K562 (cell line): ENCODE measurements around the gene PDE11A. TPM values are rescaled to one million over a fixed set of nuclear protein-coding genes. Genes with fewer than 3 reads are reported as not detected.

Source experiments
- ATAC-seq: fragments of 200-7000 bp; cut with Tn5 transposase; 3 replicates; pipeline ENCODE4 v1.9.1; 2020; ENCODE audit warnings: moderate library complexity
- BruUV-seq: library from RNA; stranded (reverse); fragments of 400-500 nt; replicated peaks from 2 replicates; lab custom pipeline; 2021; lab: Mats Ljungman, UMichigan
- CTCF ChIA-PET: fragments of 300-600 bp; formaldehyde crosslinking; extraction: SDS; loops from one replicate; lab custom pipeline; 2021; ENCODE audit warnings: low intra/inter-chr PET ratio; lab: Yijun Ruan, JAX
- POLR2A ChIA-PET: fragments of 300-600, 350-650 bp; sonication (Branson Sonifier 250); formaldehyde crosslinking; extraction: SDS; loops from one replicate; lab custom pipeline; 2021; ENCODE audit warnings: antibody characterized with exemption, inconsistent platforms; lab: Yijun Ruan, JAX
- DNase-seq, 4 experiments: peaks; one replicate each; pipeline versions ENCODE4 v3.0.0 to v3.0.0-alpha.2; 2011 to 2018; ENCODE audit warnings: low spot score in 3 of 4, mixed read lengths in 3 of 4; ENCODE audit errors: extremely low read depth in 1 of 4
- FAIRE-seq: peaks from 2 replicates; lab custom pipeline; 2011; peaks lifted over from hg19 to GRCh38; lab: Jason Lieb, UNC
- H2AFZ ChIP-seq: 2 replicates; pipeline ENCODE4 v1.6.0; 2011; ENCODE audit warnings: low read depth, low read length, control low read depth, inconsistent platforms
- H3K27ac ChIP-seq: fragments of 200-600 bp; 3 replicates; pipeline ENCODE4 v1.8.0; 2011; ENCODE audit warnings: low read depth, mild to moderate bottlenecking, control low read depth, inconsistent platforms, low read length, moderate library complexity, mixed read lengths; ENCODE audit errors: extremely low read depth
- H3K27me3 ChIP-seq, 2 experiments: fragments of 300-600 bp in 1 of 2; 2 replicates in 1 of 2; 3 replicates in 1 of 2; pipeline versions ENCODE4 v1.6.0 to v1.8.0; 2011; ENCODE audit warnings: inconsistent platforms in 2 of 2, low read length in 2 of 2, mild to moderate bottlenecking in 1 of 2, mixed read lengths in 1 of 2, moderate library complexity in 1 of 2; ENCODE audit not compliant: control insufficient read depth in 2 of 2, insufficient read depth in 2 of 2
- H3K36me3 ChIP-seq: fragments of 300-600 bp; 3 replicates; pipeline ENCODE4 v1.8.0; 2011; ENCODE audit warnings: mild to moderate bottlenecking, low read length, inconsistent platforms; ENCODE audit not compliant: control insufficient read depth, insufficient read depth
- H3K4me1 ChIP-seq, 2 experiments: fragments of 200-600 bp in 1 of 2; replicated peaks in 1 of 2; 2 replicates in 1 of 2; 3 replicates in 1 of 2; pipeline versions ENCODE4 v1.5.1 to v1.8.0; 2011; ENCODE audit warnings: inconsistent platforms in 2 of 2, low read length in 2 of 2, mild to moderate bottlenecking in 1 of 2, mixed read lengths in 1 of 2, moderate library complexity in 1 of 2; ENCODE audit not compliant: control insufficient read depth in 2 of 2, insufficient read depth in 2 of 2
- H3K4me2 ChIP-seq: 2 replicates; pipeline ENCODE4 v1.6.1; 2011; ENCODE audit warnings: low read length, control low read depth, inconsistent platforms, mixed read lengths; ENCODE audit not compliant: insufficient read depth
- H3K4me3 ChIP-seq: fragments of 200-600 bp; sonication (generic), shearing (Covaris generic); 2 replicates; pipeline ENCODE4 v1.5.1; 2016; ENCODE audit warnings: control low read depth, inconsistent platforms
- H3K79me2 ChIP-seq: fragments of 200-600 bp; 3 replicates; pipeline ENCODE4 v1.8.0; 2011; ENCODE audit warnings: low read length, inconsistent platforms; ENCODE audit not compliant: control insufficient read depth, insufficient read depth
- H3K9ac ChIP-seq, 2 experiments: 2 replicates each; pipeline versions ENCODE4 v1.6.0 to v1.6.1; 2011; ENCODE audit warnings: low read depth in 2 of 2, low read length in 2 of 2, control low read depth in 1 of 2, inconsistent platforms in 1 of 2, mild to moderate bottlenecking in 1 of 2, mixed read lengths in 1 of 2; ENCODE audit not compliant: insufficient read depth in 1 of 2
- H3K9me1 ChIP-seq: one replicate; pipeline ENCODE4 v1.6.0; 2011; ENCODE audit warnings: inconsistent platforms, mild to moderate bottlenecking, low read length, moderate library complexity; ENCODE audit not compliant: control insufficient read depth, insufficient read depth
- H3K9me3 ChIP-seq: replicated peaks from 2 replicates; pipeline ENCODE4 v1.5.1; 2011; ENCODE audit warnings: low read depth, low read length, inconsistent platforms; ENCODE audit not compliant: control insufficient read depth, insufficient read depth
- H4K20me1 ChIP-seq: replicated peaks from 2 replicates; pipeline ENCODE4 v1.6.1; 2011; ENCODE audit warnings: low read length, inconsistent platforms, mixed read lengths; ENCODE audit not compliant: control insufficient read depth, insufficient read depth
- BACH1 ChIP-seq: fragments of 200-800 bp; sonication (Bioruptor generic); IDR thresholded peaks from 2 replicates; pipeline ENCODE4 v1.6.1; 2016; ENCODE audit warnings: missing genetic modification characterization, missing compliant biosample characterization
- ESRRB ChIP-seq: fragments of 250-450 bp; sonication (Bioruptor Pico); IDR thresholded peaks from 2 replicates; pipeline ENCODE4 v1.5.0; 2020; ENCODE audit warnings: mild to moderate bottlenecking, moderate library complexity, borderline replicate concordance
- HMGN3 ChIP-seq: IDR thresholded peaks from 2 replicates; pipeline ENCODE4 v1.6.1; 2011; ENCODE audit warnings: borderline replicate concordance, low read depth, mild to moderate bottlenecking, mixed read lengths, low read length; ENCODE audit not compliant: insufficient read length; ENCODE audit errors: extremely low read depth
- NR3C1 ChIP-seq: sonication (generic); formaldehyde crosslinking; IDR thresholded peaks from 2 replicates; pipeline ENCODE4 v1.8.1; 2022; ENCODE audit warnings: missing genetic modification reagents
- RBM17 ChIP-seq: fragments of 200-400 bp; formaldehyde crosslinking; IDR thresholded peaks from 2 replicates; pipeline ENCODE4 v1.6.1; 2017; ENCODE audit warnings: low read depth, mild to moderate bottlenecking, low read length, borderline replicate concordance
- ZC3H11A ChIP-seq: IDR thresholded peaks from 2 replicates; pipeline ENCODE4 v1.6.1; 2012; ENCODE audit warnings: low read depth, low read length, improper control_type of control experiment
- ZNF175 ChIP-seq: fragments of 200-800 bp; sonication (Bioruptor generic); IDR thresholded peaks from 2 replicates; pipeline ENCODE4 v1.6.1; 2016; ENCODE audit warnings: low read depth, mild to moderate bottlenecking, missing genetic modification characterization, missing compliant biosample characterization
- ZNF274 ChIP-seq: IDR thresholded peaks from 2 replicates; pipeline ENCODE4 v1.6.1; 2011; ENCODE audit warnings: low read depth, mild to moderate bottlenecking, low read length, moderate library complexity, borderline replicate concordance
- WGBS: fragments of 100-300 bp; shearing (Covaris generic); methylation state at CpG from one replicate; pipeline ENCODE4 v1.1.6; 2016; ENCODE audit warnings: low coverage, mixed read lengths; ENCODE audit not compliant: insufficient coverage; ENCODE audit errors: missing lambda C conversion rate; 5-methylcytosine and 5-hydroxymethylcytosine counted together
- in situ Hi-C: fragments of 300-500 bp; cut with MboI; formaldehyde crosslinking; loops from 4 replicates; pipeline ENCODE4 v1.15.0; 2018; ENCODE audit warnings: inconsistent platforms, mixed read lengths
- intact Hi-C: fragments of 100-400 bp; cut with micrococcal nuclease; formaldehyde crosslinking; loops from 2 replicates; pipeline ENCODE4 v1.14.2; 2022
- polyA plus RNA-seq, 8 experiments: library from polyadenylated mRNA; depleted of rRNA in 4 of 8; stranded (reverse) in 5 of 8; unstranded in 3 of 8; fragments of >200 nt; fragmentation: Nextera tagmentation in 2 of 8; fragmentation: Illumina TruSeq in 1 of 8; extraction: Ambion mirVana in 2 of 8; extraction: Trizol in 1 of 8; gene quantifications; 2 replicates each; pipeline versions ENCODE4 v1.2.1 to v1.2.3, GENCODE V29; 2011 to 2014; ENCODE audit warnings: inconsistent platforms in 1 of 8, missing spikeins in 1 of 8
- total RNA-seq, 7 experiments: library from RNA; depleted of rRNA in 6 of 7; stranded (reverse); fragments of >200 nt in 6 of 7; fragmentation: Illumina TruSeq in 2 of 7; extraction: Trizol in 2 of 7; gene quantifications; 2 replicates each; pipeline versions ENCODE4 v1.2.1 to v1.2.3, GENCODE V29; 2011 to 2021; ENCODE audit warnings: low replicate concordance in 1 of 7
- TF ChIP-seq, protein P1 (sequence below): sonication (generic); formaldehyde crosslinking; IDR thresholded peaks from 2 replicates; pipeline ENCODE4 v1.8.0; 2022; ENCODE audit warnings: missing genetic modification reagents, mild to moderate bottlenecking, moderate library complexity, borderline replicate concordance
- TF ChIP-seq, protein P2 (sequence below): fragments of 200-800 bp; sonication (Bioruptor generic); IDR thresholded peaks from 2 replicates; pipeline ENCODE4 v1.6.1; 2017; ENCODE audit warnings: missing genetic modification characterization, missing compliant biosample characterization
- TF ChIP-seq, protein P3 (sequence below): sonication (generic); formaldehyde crosslinking; IDR thresholded peaks from 2 replicates; pipeline ENCODE4 v1.8.0; 2023; ENCODE audit warnings: mild to moderate bottlenecking, missing genetic modification reagents

The PDE11A gene
- total and polyA plus RNA-seq, 9 of the 15 experiments (the other 6 are each of a cell fraction or from before 2014, with no cell fraction given), result 3.2 to 22.1 (median 5.7) TPM

DNA sequence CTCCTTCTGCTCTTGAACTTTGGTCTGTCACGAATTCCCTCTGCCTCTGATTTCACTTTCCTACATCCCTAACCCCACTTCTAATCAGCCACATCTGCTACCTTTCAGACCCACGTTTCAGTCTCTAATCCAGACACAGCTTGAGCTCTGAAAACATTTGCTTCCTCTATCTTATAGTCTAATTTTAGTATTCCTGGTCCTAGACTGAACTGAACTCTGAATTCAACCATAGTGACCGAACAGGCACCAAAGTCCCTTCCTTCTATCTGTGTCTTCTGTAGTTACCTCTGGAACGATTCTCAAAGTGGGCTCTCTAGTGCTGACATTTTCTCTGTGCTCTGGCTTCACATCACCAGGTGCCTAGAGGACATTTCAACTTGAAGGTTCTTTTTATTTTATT, 156.2 kb downstream of the PDE11A start:
- Histone ChIP-seq H3K9ac (no peak overlapping the region), H2AFZ (no peak overlapping the region), H3K27me3 (no peaks in the 10 kb centered on the region; a peak in 1 of 5 replicates), H3K9me3 (no peaks in the 10 kb centered on the region), H3K4me1 (no peaks in the 10 kb centered on the region), H4K20me1 (no peaks in the 10 kb centered on the region), H3K36me3 (no peaks in the 10 kb centered on the region), H3K4me2 (no peak overlapping the region), H3K79me2 (no peaks in the 10 kb centered on the region)
- no peak for FAIRE-seq
- BruUV-seq, result no TSS peak
- 0% methylated on average over 4 of the region's 4 CpGs for WGBS
- POLR2A ChIA-PET, result no interaction called here
- TF ChIP-seq NR3C1 (CRISPR knock-in tag) (no peak), HMGN3 (no peak)
- TF ChIP-seq, all 486 proteins: peak for 0
- in situ Hi-C loops, result no loop called here
- DNase-seq (no peak), ATAC-seq (no peak)
- CTCF ChIA-PET, result no interaction called here
- Histone ChIP-seq H3K9me1 (no peaks in the 10 kb centered on the region), H3K27ac (no peak overlapping the region), H3K4me3 (no peak overlapping the region)
- intact Hi-C loops, result no loop called here

DNA sequence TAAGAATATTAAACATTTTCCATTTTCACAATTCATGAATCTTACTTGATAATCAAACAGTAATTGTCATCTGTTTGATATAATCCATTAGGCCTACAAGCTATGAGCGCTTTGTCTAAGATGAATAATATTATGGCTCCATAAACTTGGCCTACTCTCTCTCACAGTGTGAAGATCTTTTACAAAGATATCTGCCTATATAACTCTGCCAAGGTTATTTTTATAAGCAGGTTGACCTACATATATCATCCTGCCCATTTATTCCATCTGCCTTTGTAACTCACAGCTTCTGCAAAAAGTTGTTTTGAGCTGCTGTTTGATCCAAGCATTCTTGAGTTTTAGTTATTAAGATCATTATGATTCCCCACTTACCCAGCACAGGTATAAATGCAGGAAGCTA, 158.3 kb downstream of the PDE11A start:
- DNase-seq (no peak), FAIRE-seq (no peak), ATAC-seq (no peak)
- Histone ChIP-seq H3K9me1 (no peaks in the 10 kb centered on the region), H3K4me1 (no peaks in the 10 kb centered on the region), H3K27ac (no peak overlapping the region), H3K9ac (no peak overlapping the region), H3K4me3 (no peak overlapping the region), H3K4me2 (no peak overlapping the region), H4K20me1 (no peaks in the 10 kb centered on the region), H3K9me3 (no peaks in the 10 kb centered on the region), H3K36me3 (no peaks in the 10 kb centered on the region), H3K79me2 (no peaks in the 10 kb centered on the region), H3K27me3 (no peaks in the 10 kb centered on the region; a peak in 1 of 5 replicates), H2AFZ (no peak overlapping the region)
- intact Hi-C loops, result no loop called here
- ChIA-PET CTCF (no interaction called here), POLR2A (no interaction called here)
- in situ Hi-C loops, result no loop called here
- TF ChIP-seq, protein P1, sequence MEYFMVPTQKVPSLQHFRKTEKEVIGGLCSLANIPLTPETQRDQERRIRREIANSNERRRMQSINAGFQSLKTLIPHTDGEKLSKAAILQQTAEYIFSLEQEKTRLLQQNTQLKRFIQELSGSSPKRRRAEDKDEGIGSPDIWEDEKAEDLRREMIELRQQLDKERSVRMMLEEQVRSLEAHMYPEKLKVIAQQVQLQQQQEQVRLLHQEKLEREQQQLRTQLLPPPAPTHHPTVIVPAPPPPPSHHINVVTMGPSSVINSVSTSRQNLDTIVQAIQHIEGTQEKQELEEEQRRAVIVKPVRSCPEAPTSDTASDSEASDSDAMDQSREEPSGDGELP (CRISPR knock-in tag), result no peak
- TF ChIP-seq BACH1 (tag), result no peak
- TF ChIP-seq, protein P2, sequence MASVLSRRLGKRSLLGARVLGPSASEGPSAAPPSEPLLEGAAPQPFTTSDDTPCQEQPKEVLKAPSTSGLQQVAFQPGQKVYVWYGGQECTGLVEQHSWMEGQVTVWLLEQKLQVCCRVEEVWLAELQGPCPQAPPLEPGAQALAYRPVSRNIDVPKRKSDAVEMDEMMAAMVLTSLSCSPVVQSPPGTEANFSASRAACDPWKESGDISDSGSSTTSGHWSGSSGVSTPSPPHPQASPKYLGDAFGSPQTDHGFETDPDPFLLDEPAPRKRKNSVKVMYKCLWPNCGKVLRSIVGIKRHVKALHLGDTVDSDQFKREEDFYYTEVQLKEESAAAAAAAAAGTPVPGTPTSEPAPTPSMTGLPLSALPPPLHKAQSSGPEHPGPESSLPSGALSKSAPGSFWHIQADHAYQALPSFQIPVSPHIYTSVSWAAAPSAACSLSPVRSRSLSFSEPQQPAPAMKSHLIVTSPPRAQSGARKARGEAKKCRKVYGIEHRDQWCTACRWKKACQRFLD (CRISPR knock-in tag), result no peak
- TF ChIP-seq, protein P3, sequence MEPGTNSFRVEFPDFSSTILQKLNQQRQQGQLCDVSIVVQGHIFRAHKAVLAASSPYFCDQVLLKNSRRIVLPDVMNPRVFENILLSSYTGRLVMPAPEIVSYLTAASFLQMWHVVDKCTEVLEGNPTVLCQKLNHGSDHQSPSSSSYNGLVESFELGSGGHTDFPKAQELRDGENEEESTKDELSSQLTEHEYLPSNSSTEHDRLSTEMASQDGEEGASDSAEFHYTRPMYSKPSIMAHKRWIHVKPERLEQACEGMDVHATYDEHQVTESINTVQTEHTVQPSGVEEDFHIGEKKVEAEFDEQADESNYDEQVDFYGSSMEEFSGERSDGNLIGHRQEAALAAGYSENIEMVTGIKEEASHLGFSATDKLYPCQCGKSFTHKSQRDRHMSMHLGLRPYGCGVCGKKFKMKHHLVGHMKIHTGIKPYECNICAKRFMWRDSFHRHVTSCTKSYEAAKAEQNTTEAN (CRISPR knock-in tag), result no peak
- no peak for TF ChIP-seq ESRRB
- TF ChIP-seq ZNF274, result no peak
- no peak for TF ChIP-seq ZNF175 (CRISPR knock-in tag)
- no peak for TF ChIP-seq ZC3H11A
- no peak for TF ChIP-seq RBM17
- WGBS, result 0% methylated on average over 1 of the region's 1 CpG
- no TSS peak for BruUV-seq
